ENCODE measurements around the gene LRFN2.

The LRFN2 gene

DNA sequence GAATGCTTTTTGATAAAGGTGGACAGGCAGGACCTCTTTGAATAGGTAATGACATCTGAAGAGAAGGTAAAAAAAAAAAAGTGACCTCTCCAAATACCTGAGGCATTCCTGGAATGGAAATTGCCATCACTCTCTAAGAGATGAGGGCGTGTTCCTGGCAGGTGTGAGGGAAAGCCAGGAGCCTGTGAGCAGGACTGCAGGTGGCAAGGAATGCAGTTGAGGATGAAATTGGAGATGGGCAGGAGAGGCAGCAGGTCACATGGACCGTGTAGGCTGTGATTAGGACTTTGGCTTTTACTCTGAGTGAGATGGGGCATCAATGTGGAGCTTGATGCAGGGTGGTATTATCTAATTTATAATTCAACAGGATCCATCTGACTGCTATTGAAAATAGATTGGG lies 227.4 kb downstream of the LRFN2 start:
- DNase-seq = no peak

DNA sequence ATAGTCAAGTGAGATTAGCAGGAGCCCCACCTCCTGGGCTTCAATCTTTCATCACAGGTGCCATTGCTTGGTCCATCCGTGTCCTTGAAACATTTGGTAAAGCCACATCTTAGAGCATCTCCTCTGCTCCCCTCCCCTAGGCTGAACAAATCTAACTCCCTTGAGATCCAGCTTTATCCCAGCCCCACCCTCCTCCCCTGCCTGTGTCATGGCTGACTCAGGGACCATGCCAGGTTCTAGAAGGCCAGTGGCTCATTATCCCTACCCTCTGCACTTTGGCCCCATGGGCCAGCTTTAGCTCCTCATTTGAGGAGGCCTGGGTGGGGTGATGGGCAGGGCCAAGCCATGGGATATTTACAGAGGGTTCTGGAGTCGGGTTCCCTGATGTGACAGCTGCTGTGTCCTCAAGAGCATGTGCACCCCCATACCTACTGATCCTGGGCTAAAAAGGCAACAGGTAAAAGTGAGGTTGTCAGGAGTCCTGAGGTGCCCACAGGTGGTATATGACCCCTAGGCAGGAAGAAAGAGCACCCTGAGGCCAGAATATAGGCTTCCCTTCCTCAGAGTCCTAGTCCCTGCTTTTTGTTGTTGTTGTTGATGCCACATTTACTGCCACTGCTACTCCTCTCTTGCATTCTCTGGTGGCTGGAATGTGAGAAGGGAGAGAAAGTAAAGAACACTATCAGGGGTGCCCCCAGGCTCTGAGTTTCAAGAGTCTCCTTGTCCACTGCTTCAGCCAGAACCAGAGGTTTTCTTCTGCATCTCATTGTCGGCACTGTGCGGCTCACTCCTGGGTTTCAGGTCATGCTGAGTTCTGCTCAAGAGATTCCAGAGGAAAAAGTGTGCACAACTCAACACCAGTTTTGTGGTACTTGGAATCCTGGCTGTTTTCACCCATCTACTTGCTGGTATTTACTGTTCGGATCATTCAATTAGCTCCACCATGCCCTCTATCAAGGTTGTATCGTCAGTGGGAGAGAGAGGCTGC lies 228.4 kb downstream of the LRFN2 start:
- DNase-seq = no peak

DNA sequence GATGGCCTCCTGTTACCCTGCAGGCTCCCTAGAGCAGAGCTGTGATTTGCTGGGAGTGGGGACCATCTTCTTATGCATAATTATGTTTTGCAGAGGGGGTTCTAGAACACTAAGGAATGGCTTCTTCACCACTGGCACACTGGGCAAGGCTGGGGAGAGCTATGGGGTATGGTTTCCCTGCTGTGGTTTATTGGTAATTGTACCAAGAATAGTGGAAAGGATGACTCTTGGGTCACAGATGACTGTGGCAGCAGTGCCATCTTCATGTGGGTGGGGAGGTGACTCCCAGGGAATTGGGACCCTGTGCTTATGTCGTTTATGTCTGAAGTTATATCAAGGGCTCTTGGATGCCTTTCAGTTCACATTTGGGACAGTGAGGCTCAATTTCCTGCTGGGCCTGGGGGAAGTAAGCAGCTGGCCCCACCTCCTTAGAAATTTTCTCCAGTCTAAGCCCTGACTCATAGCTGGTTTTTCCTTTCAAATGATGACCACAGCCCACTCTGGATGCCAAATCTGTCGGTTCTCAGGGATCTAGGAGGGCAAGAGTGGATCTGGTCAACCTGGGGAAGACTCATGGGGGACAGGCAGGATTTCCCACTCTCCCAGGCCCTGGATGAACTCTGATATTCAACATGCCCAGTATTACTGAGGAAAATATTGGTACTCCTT lies 230.8 kb downstream of the LRFN2 start:
- DNase-seq = no peak

DNA sequence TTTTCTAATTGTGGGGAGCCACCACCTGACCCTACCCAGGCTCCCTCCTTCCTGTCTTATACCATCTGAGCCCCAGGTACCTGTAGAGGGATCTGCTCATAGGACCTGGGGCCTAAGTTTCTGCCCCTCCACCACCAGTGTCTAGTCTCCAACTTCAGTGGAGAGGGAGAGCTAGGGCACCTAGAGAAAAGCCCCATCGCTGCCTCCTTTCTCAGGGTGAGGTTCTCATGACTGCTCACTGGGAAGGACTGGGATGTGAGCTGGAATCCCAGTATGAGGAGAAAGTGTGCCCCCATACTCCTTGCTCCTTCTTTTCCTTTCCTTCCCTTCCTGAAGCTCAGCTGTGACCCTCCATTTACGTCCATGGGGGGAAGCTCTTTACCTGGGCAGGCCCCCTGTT lies 231.6 kb downstream of the LRFN2 start:
- no peak for DNase-seq

DNA sequence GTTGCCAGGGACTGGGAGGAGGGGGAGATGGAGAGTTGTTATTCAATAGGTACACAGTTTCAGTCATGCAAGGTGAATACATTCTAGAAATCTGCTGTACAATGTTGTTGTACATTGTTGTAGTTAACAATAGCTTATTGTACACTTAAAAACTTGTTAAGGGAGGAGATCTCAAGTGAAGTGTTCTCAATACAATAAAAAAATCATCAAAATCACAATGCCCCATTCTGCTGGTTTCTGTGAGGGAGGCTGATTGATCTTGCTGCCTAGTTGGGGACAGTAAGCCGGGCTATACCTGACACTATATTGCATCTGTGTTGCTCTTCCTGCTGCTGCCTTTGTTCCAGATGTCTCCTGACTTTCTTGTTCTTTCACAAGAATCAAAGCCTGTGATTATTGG lies 232.1 kb downstream of the LRFN2 start:
- DNase-seq = no peak

GRCh38 chr6:40353967-40354452 lies 233.2 kb downstream of the LRFN2 start:
- no peak for DNase-seq

GRCh38 chr6:40353197-40353966 lies 233.8 kb downstream of the LRFN2 start:
- no peak for DNase-seq

DNA sequence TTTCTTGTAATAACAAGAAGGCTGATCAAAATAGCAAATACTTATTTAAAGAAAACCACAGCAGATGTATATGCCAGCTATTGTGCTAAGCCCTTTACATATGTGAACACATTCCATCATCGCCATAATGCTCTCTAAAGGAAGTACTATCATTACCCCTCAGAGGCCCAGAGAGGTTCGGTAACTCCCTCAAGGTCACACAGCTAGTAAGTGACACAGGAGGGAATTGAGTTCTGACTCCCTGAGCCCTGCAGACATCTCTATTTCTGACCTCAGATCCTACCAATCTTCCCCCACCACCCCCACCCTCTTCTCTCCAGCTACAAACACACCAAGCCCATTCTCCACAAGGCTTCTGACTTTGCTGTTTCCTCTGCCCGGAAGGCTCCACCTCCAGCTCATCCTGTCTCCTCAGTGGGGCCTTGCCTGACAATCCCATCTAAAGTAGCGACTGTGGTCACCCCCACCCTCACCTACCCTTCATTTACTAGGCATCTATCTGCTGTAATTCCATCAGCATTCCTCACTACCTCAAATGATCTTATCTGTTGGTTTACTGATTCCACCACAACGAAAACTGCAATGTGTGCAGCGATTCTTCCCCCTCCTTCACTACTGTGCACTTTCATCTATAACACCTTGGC lies 234.5 kb downstream of the LRFN2 start:
- no peak for DNase-seq

GRCh38 chr6:40352006-40352405 lies 235.2 kb downstream of the LRFN2 start:
- no peak for DNase-seq

DNA sequence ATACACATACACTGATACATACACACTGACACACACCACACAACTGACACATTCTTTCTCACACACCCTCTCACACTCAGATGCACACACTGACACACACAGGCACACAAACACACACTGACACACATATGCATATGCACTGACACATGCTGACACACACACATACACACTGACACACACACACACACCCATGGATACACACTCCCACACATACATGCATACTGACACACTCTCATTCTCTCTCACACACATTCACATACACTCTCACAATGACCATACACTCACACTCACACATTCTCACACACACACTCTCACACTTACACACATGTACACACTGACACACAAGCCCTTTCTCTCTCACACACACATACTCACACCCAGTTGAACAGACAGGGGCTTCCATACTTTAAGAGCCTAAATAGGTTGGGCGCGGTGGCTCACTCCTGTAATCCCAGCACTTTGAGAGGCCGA lies 236.4 kb downstream of the LRFN2 start:
- DNase-seq = no peak

GRCh38 chr6:40349901-40350746 lies 237.0 kb downstream of the LRFN2 start:
- DNase-seq = no peak

- no peak for DNase-seq
These were observed 237.9 kb downstream of the LRFN2 start for GRCh38 chr6:40349123-40349900.

DNA sequence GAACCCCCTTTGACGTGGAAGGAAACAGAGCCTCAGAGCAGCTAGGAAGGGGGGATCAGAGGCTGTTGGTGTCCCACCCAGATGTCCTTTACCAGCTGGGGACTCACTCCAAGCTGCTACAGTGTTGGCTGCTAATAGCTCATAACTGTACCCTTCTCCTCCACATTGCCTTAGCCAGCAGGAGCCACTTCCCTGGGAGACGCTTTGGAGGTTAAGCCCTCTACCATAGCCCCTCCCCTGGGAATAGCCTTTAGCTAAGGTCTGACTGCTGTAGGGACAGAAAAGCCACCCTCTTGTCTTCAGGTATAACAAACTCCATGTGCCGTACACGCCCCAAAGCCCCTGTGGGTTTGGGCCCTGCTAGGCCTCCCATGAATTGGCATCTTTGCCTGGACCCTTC lies 238.6 kb downstream of the LRFN2 start:
- DNase-seq = no peak

DNA sequence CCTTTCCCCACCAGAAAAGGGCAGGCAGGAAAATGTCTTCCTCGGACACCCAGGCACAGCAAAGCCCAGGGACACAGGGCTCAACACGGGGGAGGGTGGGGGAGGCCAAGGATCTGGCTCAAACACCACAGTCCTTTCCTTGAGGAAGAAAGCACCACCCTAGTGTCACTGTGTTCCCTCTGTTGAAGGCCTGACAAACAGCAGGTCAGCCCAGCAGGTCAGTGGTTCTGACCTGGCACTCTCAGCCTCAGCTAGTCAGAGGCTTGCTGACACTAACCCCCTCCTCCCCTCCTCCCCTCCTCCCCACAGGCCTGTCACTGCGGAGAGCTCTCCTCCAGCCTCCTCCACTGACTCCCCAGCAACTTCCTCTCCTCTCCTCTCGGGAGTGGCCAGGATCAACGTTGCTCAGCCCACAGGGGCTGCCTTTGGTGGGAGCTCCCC lies 239.6 kb downstream of the LRFN2 start:
- DNase-seq = no peak

DNA sequence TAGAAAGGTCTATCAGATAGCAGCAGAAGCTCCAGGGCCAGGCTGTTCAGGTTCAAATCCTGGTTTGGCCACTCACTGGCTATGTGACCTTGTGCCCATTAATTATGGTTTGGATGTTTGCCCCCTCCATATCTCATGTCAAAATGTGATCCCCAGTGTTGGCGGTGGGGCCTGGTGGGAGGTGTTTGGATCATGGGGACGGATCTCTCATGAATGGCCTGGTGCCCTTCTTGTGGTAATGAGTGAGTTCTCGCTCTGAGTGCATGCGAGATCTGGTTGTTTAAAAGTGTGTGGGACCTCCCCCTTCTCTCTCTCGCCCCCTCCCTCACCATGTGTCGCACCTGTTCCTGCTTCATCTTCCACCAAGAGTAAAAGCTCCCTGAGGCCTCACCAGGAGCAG lies 240.9 kb downstream of the LRFN2 start:
- no peak for DNase-seq

DNA sequence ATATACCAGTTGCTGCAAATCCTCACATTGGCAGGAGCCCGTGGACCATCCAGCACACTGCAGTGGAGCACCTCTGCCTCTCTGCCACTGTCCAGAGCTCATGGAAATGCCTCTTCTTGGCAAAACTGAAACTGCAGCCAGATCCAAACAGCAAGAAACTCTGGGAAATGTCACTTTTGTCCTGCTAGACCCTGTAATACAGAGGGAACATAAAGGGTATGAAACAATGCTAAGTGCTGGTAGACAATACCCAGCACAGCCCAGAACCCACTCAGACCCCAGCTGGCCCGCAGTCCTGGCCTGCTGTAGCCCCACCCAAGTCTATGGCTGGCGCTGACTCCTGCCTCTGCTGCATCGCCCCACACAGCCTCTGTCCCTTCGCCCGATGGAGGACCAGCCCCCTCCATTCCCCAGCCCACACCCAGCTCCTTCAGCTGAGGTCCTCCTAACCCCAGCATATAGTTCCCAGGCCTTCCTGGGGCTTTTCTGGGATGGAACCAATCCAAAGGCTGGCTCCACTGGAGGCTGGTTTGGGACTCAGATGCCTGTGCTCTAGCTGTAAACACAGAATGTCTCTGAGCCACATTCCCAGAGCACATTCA lies 242.5 kb downstream of the LRFN2 start:
- no peak for DNase-seq

GRCh38 chr6:40343877-40344565 lies 243.1 kb downstream of the LRFN2 start:
- no peak for DNase-seq

DNA sequence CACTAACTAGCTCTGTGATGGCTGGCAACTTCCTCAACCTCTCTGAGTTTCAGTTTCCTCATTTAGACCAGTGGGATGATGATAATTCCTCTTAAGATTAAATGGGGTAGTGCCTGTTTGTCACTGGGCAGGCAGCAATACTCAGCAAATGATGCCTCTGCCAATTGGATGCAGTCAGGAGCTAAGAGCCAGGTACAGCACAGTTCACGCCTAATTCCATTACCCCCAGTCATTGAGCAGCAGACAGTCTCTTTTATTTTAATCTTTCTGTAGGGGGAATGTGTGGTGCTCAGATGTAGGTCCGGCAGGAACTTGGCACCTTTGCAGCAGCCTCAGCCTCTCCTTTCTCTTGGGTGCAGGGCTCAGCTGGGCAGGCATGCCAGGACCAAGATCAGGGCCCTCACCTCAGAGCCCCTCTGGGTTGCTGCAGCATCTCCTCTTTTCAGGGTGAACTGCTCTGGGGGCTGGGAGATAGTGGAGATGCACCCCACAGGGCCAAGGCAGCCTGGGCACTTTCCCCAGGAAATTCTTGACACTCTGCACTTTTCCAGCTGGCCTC lies 243.8 kb downstream of the LRFN2 start:
- DNase-seq = no peak

- DNase-seq = no peak
These were observed 244.4 kb downstream of the LRFN2 start for GRCh38 chr6:40342723-40343122.
